DOHH2 (cell line): Measurements from ENCODE around the gene IQGAP1.

Experiments
- H3F3A ChIP-seq: fragments of 200-600 bp; sonication (generic), shearing (Covaris generic); 2 replicates; pipeline ENCODE4 v1.6.0; 2016; ENCODE audit warnings: antibody characterized with exemption, mild to moderate bottlenecking; ENCODE audit not compliant: control insufficient read depth, insufficient read depth
- H3K27ac ChIP-seq: fragments of 200-600 bp; sonication (generic); 2 replicates; pipeline ENCODE4 v1.5.1; 2014; ENCODE audit warnings: low read depth, mild to moderate bottlenecking, low read length, moderate library complexity
- H3K27me3 ChIP-seq: fragments of 200-600 bp; sonication (generic); 2 replicates; pipeline ENCODE4 v1.6.1; 2014; ENCODE audit warnings: mild to moderate bottlenecking, low read length, mixed read lengths; ENCODE audit not compliant: control insufficient read depth
- H3K36me3 ChIP-seq: fragments of 200-600 bp; sonication (generic); 2 replicates; pipeline ENCODE4 v1.6.1; 2014; ENCODE audit warnings: mild to moderate bottlenecking, low read length, moderate library complexity, mixed read lengths; ENCODE audit not compliant: control insufficient read depth
- H3K4me1 ChIP-seq: fragments of 200-600 bp; sonication (generic); 2 replicates; pipeline ENCODE4 v1.6.1; 2014; ENCODE audit warnings: mild to moderate bottlenecking, low read length, mixed read lengths; ENCODE audit not compliant: control insufficient read depth
- H3K4me2 ChIP-seq: fragments of 200-600 bp; sonication (generic); 2 replicates; pipeline ENCODE4 v1.6.0; 2014; ENCODE audit warnings: mild to moderate bottlenecking, low read length, moderate library complexity
- H3K4me3 ChIP-seq: fragments of 200-600 bp; sonication (generic); 2 replicates; pipeline ENCODE4 v1.5.1; 2014; ENCODE audit warnings: mild to moderate bottlenecking, low read length, mixed read lengths
- H3K79me2 ChIP-seq: fragments of 200-600 bp; sonication (generic); 2 replicates; pipeline ENCODE4 v1.6.1; 2014; ENCODE audit warnings: mild to moderate bottlenecking, low read length, mixed read lengths; ENCODE audit not compliant: control insufficient read depth
- H3K9me2 ChIP-seq: fragments of 200-600 bp; sonication (generic); replicated peaks from 2 replicates; pipeline ENCODE4 v1.6.1; 2014; ENCODE audit warnings: mild to moderate bottlenecking, low read length, mixed read lengths; ENCODE audit not compliant: control insufficient read depth
- H3K9me3 ChIP-seq: fragments of 200-600 bp; sonication (generic); 2 replicates; pipeline ENCODE4 v1.6.1; 2014; ENCODE audit warnings: antibody characterized with exemption, low read length, mixed read lengths; ENCODE audit not compliant: control insufficient read depth, insufficient read depth
- H4K20me1 ChIP-seq: fragments of 200-600 bp; sonication (generic); 2 replicates; pipeline ENCODE4 v1.6.0; 2014; ENCODE audit warnings: low read depth, mild to moderate bottlenecking, antibody characterized with exemption, low read length, moderate library complexity; ENCODE audit not compliant: control insufficient read depth, insufficient read depth
- CTCF ChIP-seq: fragments of 200-600 bp; sonication (generic); IDR thresholded peaks from one replicate; pipeline ENCODE4 v1.5.1; 2014; ENCODE audit warnings: antibody characterized with exemption, mild to moderate bottlenecking, low read depth, low read length; ENCODE audit not compliant: poor library complexity, severe bottlenecking
- EZH2phosphoT487 ChIP-seq: fragments of 200-600 bp; sonication (generic); IDR thresholded peaks from 2 replicates; pipeline ENCODE4 v1.6.1; 2017; ENCODE audit warnings: borderline replicate concordance, mild to moderate bottlenecking, antibody characterized with exemption, low read length, moderate library complexity, mixed read lengths

IQGAP1 gene

GRCh38 chr15:90435652-90436337 is 47.8 kb downstream of the IQGAP1 start:
- H3K27me3 ChIP-seq, result no peaks in the 10 kb centered on the region
- H3K4me3 ChIP-seq, result no peak overlapping the region
- peaks cover 23% of the 10 kb centered on the region for H3K4me1 ChIP-seq
- TF ChIP-seq EZH2phosphoT487 (no peak), CTCF (no peak)
- H3K36me3 ChIP-seq, result peaks cover 74% of the 10 kb centered on the region
- H3K9me3 ChIP-seq, result no peaks in the 10 kb centered on the region
- no peak overlapping the region for H3K27ac ChIP-seq
- no peaks in the 10 kb centered on the region for H4K20me1 ChIP-seq
- H3K4me2 ChIP-seq, result no peak overlapping the region
- H3F3A ChIP-seq, result peaks cover 6% of the 10 kb centered on the region
- no peaks in the 10 kb centered on the region for H3K9me2 ChIP-seq
- peaks cover 3% of the 10 kb centered on the region; the same call in 1 of the 2 replicates for H3K79me2 ChIP-seq

- no peaks in the 10 kb centered on the region for H3K27me3 ChIP-seq
- no peaks in the 10 kb centered on the region for H3K9me3 ChIP-seq
- H3F3A ChIP-seq, result no peaks in the 10 kb centered on the region
- H3K36me3 ChIP-seq, result peaks cover 77% of the 10 kb centered on the region
- H3K4me3 ChIP-seq, result no peak overlapping the region
- no peaks in the 10 kb centered on the region for H3K9me2 ChIP-seq
- no peak overlapping the region for H3K27ac ChIP-seq
- H3K4me2 ChIP-seq, result no peak overlapping the region
- H3K79me2 ChIP-seq, result peaks cover 2% of the 10 kb centered on the region; the same call in 1 of the 2 replicates
- TF ChIP-seq CTCF (no peak), EZH2phosphoT487 (no peak)
- no peaks in the 10 kb centered on the region for H4K20me1 ChIP-seq
- H3K4me1 ChIP-seq, result peaks cover 12% of the 10 kb centered on the region
Measured at GRCh38 chr15:90436952-90437351, 48.9 kb downstream of the IQGAP1 start.

GRCh38 chr15:90437516-90437915 is 49.5 kb downstream of the IQGAP1 start:
- Histone ChIP-seq H4K20me1 (no peaks in the 10 kb centered on the region), H3K9me2 (no peaks in the 10 kb centered on the region), H3K36me3 (peaks cover 79% of the 10 kb centered on the region), H3K4me3 (no peak overlapping the region), H3K27ac (no peak overlapping the region), H3K4me1 (peaks cover 10% of the 10 kb centered on the region), H3K27me3 (no peaks in the 10 kb centered on the region), H3F3A (no peaks in the 10 kb centered on the region), H3K9me3 (no peaks in the 10 kb centered on the region), H3K79me2 (no peaks in the 10 kb centered on the region; the same call in 1 of the 2 replicates), H3K4me2 (no peak overlapping the region)
- no peak for TF ChIP-seq EZH2phosphoT487
- TF ChIP-seq CTCF, result no peak
